HepG2 (cell line): Measurements from ENCODE around the gene EIF1. TPM values are rescaled to one million over a fixed set of nuclear protein-coding genes. Genes with fewer than 3 reads are reported as not detected.
A peak's percentile ranks its signal among the peaks of the same experiment; 100 is the strongest.

ENCODE experiments used
- CBX2 ChIP-seq, 2 experiments: fragments of 200-600 bp in 1 of 2; sonication (generic); formaldehyde crosslinking in 1 of 2; IDR thresholded peaks; 2 replicates each; pipeline versions ENCODE4 v1.7.0 to v1.8.1; 2018 to 2022; ENCODE audit warnings: low read depth in 2 of 2, low read length in 1 of 2, mild to moderate bottlenecking in 1 of 2, missing genetic modification reagents in 1 of 2
- CCDC6 ChIP-seq: sonication (generic); formaldehyde crosslinking; IDR thresholded peaks from 2 replicates; pipeline ENCODE4 v1.8.1; 2022; ENCODE audit warnings: mild to moderate bottlenecking, missing genetic modification reagents, moderate library complexity
- MLXIP ChIP-seq: sonication (generic); formaldehyde crosslinking; IDR thresholded peaks from 2 replicates; pipeline ENCODE4 v1.9.0; 2021; ENCODE audit warnings: missing genetic modification reagents, borderline replicate concordance
- PRDM15 ChIP-seq: sonication (generic); formaldehyde crosslinking; IDR thresholded peaks from 2 replicates; pipeline ENCODE4 v1.4.0; 2020; ENCODE audit warnings: missing genetic modification reagents
- PTBP1 ChIP-seq: fragments of 200-400 bp; formaldehyde crosslinking; IDR thresholded peaks from 2 replicates; pipeline ENCODE4 v1.6.1; 2018; ENCODE audit warnings: low read length, low read depth; ENCODE audit not compliant: poor library complexity, severe bottlenecking
- RAD21 ChIP-seq: fragments of 450-650 bp; formaldehyde crosslinking; IDR thresholded peaks from 2 replicates; pipeline ENCODE4 v1.5.0; 2020; ENCODE audit warnings: mild to moderate bottlenecking
- SMAD9 ChIP-seq: sonication (generic); formaldehyde crosslinking; IDR thresholded peaks from 2 replicates; pipeline ENCODE4 v1.5.1; 2020; ENCODE audit warnings: mild to moderate bottlenecking, missing genetic modification reagents
- ZNF687 ChIP-seq: sonication (generic); formaldehyde crosslinking; IDR thresholded peaks from 2 replicates; pipeline ENCODE4 v1.5.1; 2020; ENCODE audit warnings: mild to moderate bottlenecking, missing genetic modification reagents, moderate library complexity
- ZNF7 ChIP-seq: IDR thresholded peaks from 2 replicates; pipeline ENCODE4 v1.6.1; 2016; ENCODE audit warnings: missing biosample characterization, missing genetic modification reagents
- polyA plus RNA-seq, 8 experiments: library from polyadenylated mRNA; depleted of rRNA in 3 of 8; stranded (reverse) in 7 of 8; unstranded in 1 of 8; fragments of >200 nt; fragmentation: Illumina TruSeq in 4 of 8; extraction: Trizol in 4 of 8; gene quantifications; 2 replicates each; pipeline versions ENCODE4 v1.2.1 to v1.2.3, GENCODE V29; 2011 to 2016; ENCODE audit warnings: low read depth in 4 of 8, missing spikeins in 1 of 8, mixed read lengths in 1 of 8; ENCODE audit not compliant: insufficient read depth in 1 of 8
- total RNA-seq, 5 experiments: library from RNA; depleted of rRNA; stranded (reverse); fragments of >200 nt; fragmentation: Illumina TruSeq; extraction: Trizol; gene quantifications; 2 replicates each; pipeline ENCODE4 v1.2.3, GENCODE V29; 2016; ENCODE audit warnings: low read depth in 1 of 5
- TF ChIP-seq, protein P1 (sequence below): sonication (generic); formaldehyde crosslinking; IDR thresholded peaks from 2 replicates; pipeline ENCODE4 v1.4.0; 2020; ENCODE audit warnings: mild to moderate bottlenecking, missing genetic modification reagents

EIF1 gene
- total and polyA plus RNA-seq, 2 of the 13 experiments (the other 11 are each of a cell fraction or from before 2014, with no cell fraction given): 147 to 517 TPM

- TF ChIP-seq ZNF687 (CRISPR knock-in tag) (peak; percentile 77), PTBP1 (no peak), CBX2 (IDR thresholded peaks at IDR 0.05; ENCODE audit: low read depth, low read length) (no peak), CBX2 (CRISPR knock-in tag; IDR thresholded peaks at IDR 0.05; ENCODE audit: low read depth) (no peak), MLXIP (CRISPR knock-in tag) (no peak), PRDM15 (no peak), SMAD9 (no peak), RAD21 (CRISPR knock-in tag) (no peak), CCDC6 (CRISPR knock-in tag) (no peak), ZNF7 (CRISPR knock-in tag) (no peak)
- TF ChIP-seq, protein P1, sequence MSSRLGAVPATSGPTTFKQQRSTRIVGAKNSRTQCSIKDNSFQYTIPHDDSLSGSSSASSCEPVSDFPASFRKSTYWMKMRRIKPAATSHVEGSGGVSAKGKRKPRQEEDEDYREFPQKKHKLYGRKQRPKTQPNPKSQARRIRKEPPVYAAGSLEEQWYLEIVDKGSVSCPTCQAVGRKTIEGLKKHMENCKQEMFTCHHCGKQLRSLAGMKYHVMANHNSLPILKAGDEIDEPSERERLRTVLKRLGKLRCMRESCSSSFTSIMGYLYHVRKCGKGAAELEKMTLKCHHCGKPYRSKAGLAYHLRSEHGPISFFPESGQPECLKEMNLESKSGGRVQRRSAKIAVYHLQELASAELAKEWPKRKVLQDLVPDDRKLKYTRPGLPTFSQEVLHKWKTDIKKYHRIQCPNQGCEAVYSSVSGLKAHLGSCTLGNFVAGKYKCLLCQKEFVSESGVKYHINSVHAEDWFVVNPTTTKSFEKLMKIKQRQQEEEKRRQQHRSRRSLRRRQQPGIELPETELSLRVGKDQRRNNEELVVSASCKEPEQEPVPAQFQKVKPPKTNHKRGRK (CRISPR knock-in tag): no peak
These were observed 21.2 kb upstream of the EIF1 start (continued) for GRCh38 chr17:41667280-41668041.
